DOHH2 (cell line): ENCODE data around the gene ASAP2.

Experiments used
- H3F3A ChIP-seq: fragments of 200-600 bp; sonication (generic), shearing (Covaris generic); 2 replicates; pipeline ENCODE4 v1.6.0; 2016; ENCODE audit warnings: antibody characterized with exemption, mild to moderate bottlenecking; ENCODE audit not compliant: control insufficient read depth, insufficient read depth
- H3K27ac ChIP-seq: fragments of 200-600 bp; sonication (generic); 2 replicates; pipeline ENCODE4 v1.5.1; 2014; ENCODE audit warnings: low read depth, mild to moderate bottlenecking, low read length, moderate library complexity
- H3K27me3 ChIP-seq: fragments of 200-600 bp; sonication (generic); 2 replicates; pipeline ENCODE4 v1.6.1; 2014; ENCODE audit warnings: mild to moderate bottlenecking, low read length, mixed read lengths; ENCODE audit not compliant: control insufficient read depth
- H3K36me3 ChIP-seq: fragments of 200-600 bp; sonication (generic); 2 replicates; pipeline ENCODE4 v1.6.1; 2014; ENCODE audit warnings: mild to moderate bottlenecking, low read length, moderate library complexity, mixed read lengths; ENCODE audit not compliant: control insufficient read depth
- H3K4me1 ChIP-seq: fragments of 200-600 bp; sonication (generic); 2 replicates; pipeline ENCODE4 v1.6.1; 2014; ENCODE audit warnings: mild to moderate bottlenecking, low read length, mixed read lengths; ENCODE audit not compliant: control insufficient read depth
- H3K4me2 ChIP-seq: fragments of 200-600 bp; sonication (generic); 2 replicates; pipeline ENCODE4 v1.6.0; 2014; ENCODE audit warnings: mild to moderate bottlenecking, low read length, moderate library complexity
- H3K4me3 ChIP-seq: fragments of 200-600 bp; sonication (generic); 2 replicates; pipeline ENCODE4 v1.5.1; 2014; ENCODE audit warnings: mild to moderate bottlenecking, low read length, mixed read lengths
- H3K79me2 ChIP-seq: fragments of 200-600 bp; sonication (generic); 2 replicates; pipeline ENCODE4 v1.6.1; 2014; ENCODE audit warnings: mild to moderate bottlenecking, low read length, mixed read lengths; ENCODE audit not compliant: control insufficient read depth
- H3K9me2 ChIP-seq: fragments of 200-600 bp; sonication (generic); replicated peaks from 2 replicates; pipeline ENCODE4 v1.6.1; 2014; ENCODE audit warnings: mild to moderate bottlenecking, low read length, mixed read lengths; ENCODE audit not compliant: control insufficient read depth
- H3K9me3 ChIP-seq: fragments of 200-600 bp; sonication (generic); 2 replicates; pipeline ENCODE4 v1.6.1; 2014; ENCODE audit warnings: antibody characterized with exemption, low read length, mixed read lengths; ENCODE audit not compliant: control insufficient read depth, insufficient read depth
- H4K20me1 ChIP-seq: fragments of 200-600 bp; sonication (generic); 2 replicates; pipeline ENCODE4 v1.6.0; 2014; ENCODE audit warnings: low read depth, mild to moderate bottlenecking, antibody characterized with exemption, low read length, moderate library complexity; ENCODE audit not compliant: control insufficient read depth, insufficient read depth
- CTCF ChIP-seq: fragments of 200-600 bp; sonication (generic); IDR thresholded peaks from one replicate; pipeline ENCODE4 v1.5.1; 2014; ENCODE audit warnings: antibody characterized with exemption, mild to moderate bottlenecking, low read depth, low read length; ENCODE audit not compliant: poor library complexity, severe bottlenecking
- EZH2phosphoT487 ChIP-seq: fragments of 200-600 bp; sonication (generic); IDR thresholded peaks from 2 replicates; pipeline ENCODE4 v1.6.1; 2017; ENCODE audit warnings: borderline replicate concordance, mild to moderate bottlenecking, antibody characterized with exemption, low read length, moderate library complexity, mixed read lengths

ASAP2 gene

GRCh38 chr2:9165625-9166024 is 41.0 kb upstream of the ASAP2 start:
- Histone ChIP-seq H3K4me2 (no peak overlapping the region), H3K9me3 (no peaks in the 10 kb centered on the region), H3K4me3 (no peak overlapping the region), H3K27ac (no peak overlapping the region), H3K27me3 (0 out of 2 replicates have a peak, but pooled peaks cover 3% of the 10 kb centered on the region), H3K36me3 (no peaks in the 10 kb centered on the region), H3K9me2 (no peaks in the 10 kb centered on the region), H3F3A (no peaks in the 10 kb centered on the region), H4K20me1 (no peaks in the 10 kb centered on the region), H3K79me2 (no peaks in the 10 kb centered on the region), H3K4me1 (no peaks in the 10 kb centered on the region)
- no peak for TF ChIP-seq EZH2phosphoT487
- TF ChIP-seq CTCF: no peak

- H3K9me2 ChIP-seq: no peaks in the 10 kb centered on the region
- H3K4me1 ChIP-seq: no peaks in the 10 kb centered on the region
- TF ChIP-seq EZH2phosphoT487 (no peak), CTCF (no peak)
- no peak overlapping the region for H3K4me2 ChIP-seq
- no peaks in the 10 kb centered on the region for H4K20me1 ChIP-seq
- H3K79me2 ChIP-seq: no peaks in the 10 kb centered on the region
- H3K9me3 ChIP-seq: no peaks in the 10 kb centered on the region
- H3K36me3 ChIP-seq: no peaks in the 10 kb centered on the region
- no peak overlapping the region for H3K27ac ChIP-seq
- no peak overlapping the region for H3K4me3 ChIP-seq
- H3F3A ChIP-seq: no peaks in the 10 kb centered on the region
- peaks cover 9% of the 10 kb centered on the region; the same call in 1 of the 2 replicates for H3K27me3 ChIP-seq
Measured at GRCh38 chr2:9166579-9167377, 39.8 kb upstream of the ASAP2 start.

GRCh38 chr2:9167718-9168657 is 38.6 kb upstream of the ASAP2 start:
- H3K79me2 ChIP-seq: no peaks in the 10 kb centered on the region
- no peaks in the 10 kb centered on the region for H3F3A ChIP-seq
- no peaks in the 10 kb centered on the region for H3K9me3 ChIP-seq
- TF ChIP-seq EZH2phosphoT487 (no peak), CTCF (no peak)
- H3K9me2 ChIP-seq: no peaks in the 10 kb centered on the region
- no peaks in the 10 kb centered on the region for H3K36me3 ChIP-seq
- H3K27me3 ChIP-seq: peaks cover 9% of the 10 kb centered on the region; the same call in 1 of the 2 replicates
- no peak overlapping the region for H3K27ac ChIP-seq
- H4K20me1 ChIP-seq: no peaks in the 10 kb centered on the region
- no peak overlapping the region for H3K4me2 ChIP-seq
- no peaks in the 10 kb centered on the region for H3K4me1 ChIP-seq
- H3K4me3 ChIP-seq: no peak overlapping the region
